A673 (cell line): ENCODE results near the gene CLASP1. TPM values are rescaled to one million over a fixed set of nuclear protein-coding genes. Genes with fewer than 3 reads are reported as not detected.
A peak's percentile ranks its signal among the peaks of the same experiment; 100 is the strongest.

Experiments
- BruUV-seq: library from RNA; stranded (reverse); fragments of 400-500 nt; replicated peaks from 2 replicates; lab custom pipeline; 2021; lab: Mats Ljungman, UMichigan
- CTCF ChIA-PET: fragments of 300-600 bp; sonication (Branson Sonifier 250); formaldehyde crosslinking; loops from one replicate; lab custom pipeline; 2022; ENCODE audit warnings: antibody characterized with exemption; lab: Charles Lee
- POLR2A ChIA-PET: fragments of 300-600 bp; sonication (Branson Sonifier 250); formaldehyde crosslinking; loops from one replicate; lab custom pipeline; 2022; ENCODE audit warnings: antibody characterized with exemption; ENCODE audit not compliant: low non-redundant PET; lab: Charles Lee
- DNase-seq: peaks from one replicate; pipeline ENCODE4 v3.0.0-alpha.2; 2015; ENCODE audit warnings: low spot score
- H3K27ac ChIP-seq: fragments of 200-600 bp; sonication (generic); 2 replicates; pipeline ENCODE4 v1.5.1; 2016; ENCODE audit warnings: mixed run types, low read depth, mild to moderate bottlenecking, mixed read lengths, antibody characterized with exemption, low read length; ENCODE audit not compliant: poor library complexity, severe bottlenecking
- H3K27me3 ChIP-seq: fragments of 200-600 bp; sonication (generic); replicated peaks from 2 replicates; pipeline ENCODE4 v1.6.1; 2017; ENCODE audit warnings: mixed run types, low read depth, mild to moderate bottlenecking, mixed read lengths, antibody characterized with exemption, low read length; ENCODE audit not compliant: insufficient read depth, poor library complexity
- H3K36me3 ChIP-seq: fragments of 200-600 bp; sonication (generic); 2 replicates; pipeline ENCODE4 v1.6.1; 2016; ENCODE audit warnings: mixed run types, mild to moderate bottlenecking, mixed read lengths, antibody characterized with exemption, low read length; ENCODE audit not compliant: insufficient read depth, poor library complexity, severe bottlenecking
- H3K4me1 ChIP-seq: fragments of 200-600 bp; sonication (generic); 2 replicates; pipeline ENCODE4 v1.6.1; 2017; ENCODE audit warnings: mixed run types, mild to moderate bottlenecking, mixed read lengths, antibody characterized with exemption, low read length; ENCODE audit not compliant: insufficient read depth, poor library complexity, severe bottlenecking
- H3K4me3 ChIP-seq: fragments of 200-600 bp; sonication (generic); 2 replicates; pipeline ENCODE4 v1.5.1; 2016; ENCODE audit warnings: low read depth, mixed run types, mild to moderate bottlenecking, mixed read lengths, low read length; ENCODE audit not compliant: poor library complexity, severe bottlenecking
- H3K9me3 ChIP-seq: fragments of 200-600 bp; sonication (generic); 2 replicates; pipeline ENCODE4 v1.6.1; 2016; ENCODE audit warnings: mixed run types, low read depth, mild to moderate bottlenecking, mixed read lengths, antibody characterized with exemption, low read length; ENCODE audit not compliant: poor library complexity, severe bottlenecking
- EZH2 ChIP-seq: fragments of 200-600 bp; sonication (generic); IDR thresholded peaks from 2 replicates; pipeline ENCODE4 v1.6.1; 2017; ENCODE audit warnings: borderline replicate concordance, low read depth, mild to moderate bottlenecking, mixed read lengths, antibody characterized with exemption, low read length; ENCODE audit not compliant: poor library complexity, severe bottlenecking
- intact Hi-C: fragments of 100-400 bp; cut with micrococcal nuclease; formaldehyde crosslinking; loops from one replicate; pipeline ENCODE4 v1.10.0; 2022; ENCODE audit not compliant: unreplicated experiment
- total RNA-seq: library from RNA; stranded (reverse); gene quantifications from 2 replicates; pipeline ENCODE4 v1.2.3, GENCODE V29; 2021
- TF ChIP-seq, protein P1 (sequence below): fragments of 300-800, 200-600 bp; sonication (generic); conservative IDR thresholded peaks from 2 replicates; pipeline ENCODE4 v1.5.1; 2017; ENCODE audit warnings: low read depth, mild to moderate bottlenecking, antibody characterized with exemption, low read length, moderate library complexity, mixed read lengths

Gene CLASP1
- total RNA-seq, 1 experiment from 2014 or later: 69.1 TPM

DNA sequence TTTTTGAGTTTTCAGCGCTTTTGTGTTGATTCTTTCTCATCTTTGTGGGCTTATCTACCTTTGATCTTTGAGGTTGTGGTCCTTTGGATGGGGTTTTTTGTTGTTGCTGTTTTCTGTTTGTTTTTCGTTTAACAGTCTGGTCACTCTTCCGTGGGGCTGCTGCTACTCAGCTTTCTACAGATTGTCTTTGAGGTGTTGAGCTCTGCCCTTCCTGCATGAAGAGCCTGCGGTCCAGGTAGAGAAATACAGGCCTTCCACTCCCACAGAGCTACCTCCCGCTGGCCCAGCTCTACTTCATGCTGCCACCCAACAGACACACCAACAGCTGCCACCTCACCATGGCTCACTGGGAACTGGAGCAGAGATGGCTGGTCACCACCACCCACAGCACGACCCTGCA, 180.3 kb downstream of the CLASP1 start:
- no TSS peak for BruUV-seq
- no peaks in the 10 kb centered on the region for H3K9me3 ChIP-seq
- no peak for DNase-seq
- intact Hi-C loops: no loop called here
- no peaks in the 10 kb centered on the region for H3K27me3 ChIP-seq
- peaks cover 32% of the 10 kb centered on the region for H3K36me3 ChIP-seq
- POLR2A ChIA-PET: no interaction called here
- H3K27ac ChIP-seq: no peak overlapping the region
- CTCF ChIA-PET: interaction anchor here (0.6 kb wide), 1 partner anchor 390 kb away, joined by 4 read pairs; no protein-coding TSS in a partner anchor
- no peak for TF ChIP-seq EZH2
- TF ChIP-seq, protein P1, sequence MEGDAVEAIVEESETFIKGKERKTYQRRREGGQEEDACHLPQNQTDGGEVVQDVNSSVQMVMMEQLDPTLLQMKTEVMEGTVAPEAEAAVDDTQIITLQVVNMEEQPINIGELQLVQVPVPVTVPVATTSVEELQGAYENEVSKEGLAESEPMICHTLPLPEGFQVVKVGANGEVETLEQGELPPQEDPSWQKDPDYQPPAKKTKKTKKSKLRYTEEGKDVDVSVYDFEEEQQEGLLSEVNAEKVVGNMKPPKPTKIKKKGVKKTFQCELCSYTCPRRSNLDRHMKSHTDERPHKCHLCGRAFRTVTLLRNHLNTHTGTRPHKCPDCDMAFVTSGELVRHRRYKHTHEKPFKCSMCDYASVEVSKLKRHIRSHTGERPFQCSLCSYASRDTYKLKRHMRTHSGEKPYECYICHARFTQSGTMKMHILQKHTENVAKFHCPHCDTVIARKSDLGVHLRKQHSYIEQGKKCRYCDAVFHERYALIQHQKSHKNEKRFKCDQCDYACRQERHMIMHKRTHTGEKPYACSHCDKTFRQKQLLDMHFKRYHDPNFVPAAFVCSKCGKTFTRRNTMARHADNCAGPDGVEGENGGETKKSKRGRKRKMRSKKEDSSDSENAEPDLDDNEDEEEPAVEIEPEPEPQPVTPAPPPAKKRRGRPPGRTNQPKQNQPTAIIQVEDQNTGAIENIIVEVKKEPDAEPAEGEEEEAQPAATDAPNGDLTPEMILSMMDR: no peak
- H3K4me3 ChIP-seq: no peak overlapping the region
- peaks cover 26% of the 10 kb centered on the region for H3K4me1 ChIP-seq

DNA sequence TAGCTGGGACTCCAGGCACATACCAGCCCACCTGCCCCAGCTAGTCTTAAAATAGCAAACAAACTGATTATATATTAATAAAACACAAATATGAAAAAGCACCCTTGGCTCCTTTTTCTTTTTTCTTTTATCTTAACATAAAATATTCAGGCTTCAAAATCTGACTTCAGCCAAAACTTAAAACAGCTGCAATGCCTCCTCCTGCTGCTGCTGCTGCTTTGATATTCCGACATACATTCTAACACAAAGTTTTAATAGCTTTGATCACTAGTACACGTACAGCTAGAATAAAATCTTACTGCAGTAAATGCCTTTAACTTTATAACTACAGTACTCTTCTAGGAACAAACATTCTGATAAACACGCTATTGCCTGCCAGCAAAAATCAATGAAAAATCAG, 190.0 kb downstream of the CLASP1 start:
- CTCF ChIA-PET: no interaction called here
- H3K36me3 ChIP-seq: peaks cover 28% of the 10 kb centered on the region

DNA sequence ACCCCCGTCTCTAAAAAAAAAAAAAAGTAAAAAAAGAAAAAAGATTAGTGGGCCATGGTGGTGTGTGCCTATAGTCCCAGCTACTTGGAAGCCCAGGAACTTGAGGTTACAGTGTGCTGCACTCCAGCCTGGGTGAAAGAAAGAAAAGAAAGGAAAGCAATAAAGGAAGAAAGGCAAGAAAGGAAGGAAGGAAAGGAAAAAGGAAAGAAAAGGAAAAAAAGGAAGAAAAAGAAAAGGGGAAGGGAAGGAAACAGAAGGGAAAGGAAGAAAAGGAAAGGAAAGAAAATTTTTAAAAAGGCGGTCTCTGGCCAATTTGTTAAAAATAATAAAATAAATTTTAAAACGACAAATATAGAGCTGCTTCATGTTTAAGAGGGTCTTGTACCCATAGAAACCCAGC, 192.9 kb downstream of the CLASP1 start:
- Histone ChIP-seq H3K4me1 (no peaks in the 10 kb centered on the region), H3K36me3 (peaks cover 20% of the 10 kb centered on the region), H3K27me3 (no peaks in the 10 kb centered on the region), H3K4me3 (no peak overlapping the region), H3K9me3 (no peaks in the 10 kb centered on the region), H3K27ac (no peak overlapping the region)
- intact Hi-C loops: no loop called here
- ChIA-PET POLR2A (no interaction called here), CTCF (no interaction called here)
- DNase-seq: no peak
- TF ChIP-seq, protein P1: no peak
- no peak for TF ChIP-seq EZH2
- BruUV-seq: no TSS peak

More for the DNA sequence above, 190.0 kb downstream of the CLASP1 start:
- Histone ChIP-seq H3K27me3 (no peaks in the 10 kb centered on the region), H3K4me3 (no peak overlapping the region), H3K9me3 (no peaks in the 10 kb centered on the region), H3K27ac (no peak overlapping the region), H3K4me1 (no peaks in the 10 kb centered on the region)
- TF ChIP-seq EZH2: no peak
- TF ChIP-seq, protein P1: no peak
- DNase-seq: no peak
- intact Hi-C loops: no loop called here
- POLR2A ChIA-PET: no interaction called here
- TSS peak; percentile 9 for BruUV-seq
